NCI-H2081 (cell line): ENCODE data around the gene AQP2.

Source experiments
- DNase-seq, 2 experiments: peaks; one replicate each; lab custom pipeline; 2025; lab: John Stamatoyannopoulos, UW

Gene AQP2

DNA sequence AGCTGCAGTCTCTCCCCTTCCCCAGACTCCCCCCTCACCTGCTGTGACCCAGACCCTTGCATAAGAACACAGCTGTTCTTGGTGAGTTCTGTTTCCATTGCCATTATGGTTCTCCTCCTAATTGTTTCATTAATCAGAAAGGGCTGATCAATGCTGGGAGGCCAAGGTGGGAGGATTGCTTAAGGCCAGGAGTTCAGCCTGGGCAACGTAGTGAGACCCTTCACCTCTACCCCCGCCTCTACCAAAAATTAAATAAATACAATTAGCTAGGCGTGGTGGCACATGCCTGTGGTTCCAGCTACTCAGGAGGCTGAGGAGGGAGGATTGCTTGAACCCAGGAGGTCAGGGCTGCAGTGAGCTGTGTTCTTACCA lies 29.6 kb upstream of the AQP2 start:
- DNase-seq = no peak

- no peak for DNase-seq
Observed at GRCh38 chr12:49921299-49921698, 29.2 kb upstream of the AQP2 start.

DNA sequence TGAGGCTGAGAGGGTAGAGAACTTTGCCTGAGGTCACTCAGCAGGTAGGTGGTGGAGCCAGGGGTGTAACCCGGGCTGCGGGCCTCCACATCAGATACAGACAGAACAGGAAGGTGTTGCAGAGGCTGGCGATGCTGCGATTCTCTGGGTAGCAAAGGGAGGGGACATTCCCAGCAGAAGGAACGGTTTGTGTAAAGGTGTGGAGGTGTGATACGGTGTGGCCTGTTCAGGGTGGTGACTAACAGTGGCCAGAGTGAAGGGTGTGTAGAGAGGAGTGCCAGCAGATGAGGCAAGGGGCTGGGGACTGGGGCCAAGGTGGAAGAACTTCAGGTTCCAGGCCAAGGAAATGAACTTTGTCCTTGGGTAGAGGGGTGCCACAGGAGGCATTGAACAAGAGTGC lies 28.6 kb upstream of the AQP2 start:
- no peak for DNase-seq

DNA sequence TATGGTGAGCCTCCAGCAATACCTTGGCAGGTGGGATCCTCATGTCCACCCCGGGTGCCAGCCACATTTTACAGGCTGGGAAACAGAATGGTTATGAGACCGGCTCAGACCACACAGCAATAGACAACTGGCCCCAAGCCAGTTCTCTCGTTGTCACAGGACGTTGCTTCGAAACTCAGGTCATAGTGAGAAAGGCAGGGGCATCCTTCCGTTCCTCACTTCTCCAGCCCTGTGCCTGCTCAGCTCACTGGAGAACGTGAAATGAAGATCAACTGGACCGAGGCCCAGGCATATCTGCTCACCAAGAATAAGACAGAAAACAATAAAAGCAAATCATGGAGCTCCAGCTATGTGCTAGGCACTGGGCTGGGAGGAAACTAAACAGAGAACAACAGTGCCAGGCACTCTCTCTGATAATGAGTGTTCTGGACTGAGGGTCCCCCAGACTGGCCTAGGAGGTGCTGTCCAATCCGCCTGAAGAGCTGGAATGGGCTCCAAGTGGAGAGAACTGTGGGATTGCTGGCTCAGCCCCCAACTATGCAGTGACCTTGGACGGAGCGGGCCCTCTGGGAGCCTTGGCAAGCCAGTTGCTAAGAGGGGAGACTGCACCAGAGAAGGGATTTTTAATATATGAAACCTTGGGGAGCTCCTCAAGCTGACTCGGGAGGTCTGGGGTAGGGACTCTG lies 28.0 kb upstream of the AQP2 start:
- no peak for DNase-seq

DNA sequence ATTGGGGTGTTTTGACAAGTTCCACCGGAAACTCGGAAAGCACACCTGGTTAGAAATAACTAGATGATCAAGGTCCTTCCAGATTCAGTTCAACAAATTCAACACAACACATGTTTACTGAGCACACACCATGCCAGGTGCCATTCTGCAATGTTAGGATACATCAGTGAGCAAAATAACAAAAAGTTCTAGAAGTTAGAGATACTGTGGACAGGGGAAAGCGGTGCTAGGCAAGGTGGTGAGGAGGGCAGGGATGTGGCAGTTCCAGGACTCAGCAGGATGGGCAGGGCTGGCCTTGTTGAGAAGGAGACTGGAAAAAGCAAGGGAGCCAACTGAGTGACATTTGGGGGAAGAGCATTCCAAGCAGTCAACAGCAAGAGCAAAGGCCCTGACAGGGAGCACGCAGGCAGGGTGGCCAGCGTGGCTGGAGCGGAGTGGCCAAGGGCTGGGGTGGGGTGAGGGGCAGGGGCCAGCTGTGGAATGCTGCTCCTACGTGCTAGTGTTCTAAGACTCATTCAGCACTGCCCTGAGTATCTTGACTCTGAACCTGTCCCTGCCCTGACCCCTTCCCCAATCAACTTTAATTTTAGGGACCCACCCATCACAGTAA lies 27.4 kb upstream of the AQP2 start:
- DNase-seq = no peak

DNA sequence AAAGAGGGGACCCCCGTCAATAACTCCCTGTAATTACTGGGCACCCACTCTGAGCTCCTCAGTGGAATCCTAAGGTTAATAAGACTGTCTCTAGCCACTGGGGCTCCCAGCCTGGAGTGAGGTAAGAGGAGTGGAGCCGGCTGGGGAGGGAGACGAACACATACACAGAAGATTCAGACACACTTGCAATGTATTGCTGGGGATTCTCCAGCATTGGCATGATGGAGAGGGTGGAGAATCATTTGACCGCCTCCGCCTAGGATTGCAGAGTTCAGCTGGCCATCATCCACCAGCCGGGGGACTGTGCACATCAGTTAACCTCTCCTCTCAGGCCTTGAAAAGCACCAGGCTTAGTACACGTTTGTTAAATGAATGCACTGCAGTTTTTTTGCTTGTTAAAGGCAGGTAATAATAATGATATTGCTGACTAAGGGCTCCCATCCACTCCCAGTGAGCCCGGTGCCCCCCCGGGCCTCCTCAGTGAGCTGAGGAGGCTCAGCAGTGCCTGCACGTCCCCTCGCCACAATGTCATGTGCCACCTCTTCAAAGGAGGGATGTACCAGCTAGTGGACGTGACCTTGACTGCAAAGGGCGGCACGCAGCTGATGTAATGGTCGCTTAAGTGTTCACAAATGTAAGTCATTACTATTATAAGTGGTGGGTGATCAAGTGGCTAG lies 26.5 kb upstream of the AQP2 start:
- DNase-seq = no peak

GRCh38 chr12:49924628-49925246 lies 25.8 kb upstream of the AQP2 start:
- no peak for DNase-seq

GRCh38 chr12:49925433-49926204 lies 24.9 kb upstream of the AQP2 start:
- no peak for DNase-seq

- no peak for DNase-seq
Observed at GRCh38 chr12:49928471-49928870, 22.1 kb upstream of the AQP2 start.

DNA sequence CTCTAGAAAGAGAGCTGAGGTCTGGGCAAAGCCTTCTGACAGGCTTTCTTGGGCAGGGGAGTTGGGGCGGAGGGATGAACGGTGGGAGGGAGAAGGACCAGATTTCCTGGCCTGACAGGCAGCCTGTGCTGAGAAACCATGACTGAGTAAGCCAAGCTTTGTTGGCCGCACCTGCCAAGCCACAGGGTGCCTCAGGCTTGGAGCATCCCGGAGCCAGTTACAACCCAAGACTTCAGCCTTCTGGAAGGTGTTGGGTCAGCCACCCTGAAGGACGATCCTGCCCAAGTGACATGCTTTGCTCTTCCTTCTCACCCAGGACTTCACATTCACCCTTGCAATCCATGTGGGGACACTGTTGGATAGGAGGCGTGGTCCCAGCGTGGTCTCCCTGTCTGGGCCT lies 21.0 kb upstream of the AQP2 start:
- no peak for DNase-seq

- no peak for DNase-seq
Observed at GRCh38 chr12:49930515-49931288, 19.8 kb upstream of the AQP2 start.

- DNase-seq = no peak
Observed at GRCh38 chr12:49932023-49932422, 18.5 kb upstream of the AQP2 start.

DNA sequence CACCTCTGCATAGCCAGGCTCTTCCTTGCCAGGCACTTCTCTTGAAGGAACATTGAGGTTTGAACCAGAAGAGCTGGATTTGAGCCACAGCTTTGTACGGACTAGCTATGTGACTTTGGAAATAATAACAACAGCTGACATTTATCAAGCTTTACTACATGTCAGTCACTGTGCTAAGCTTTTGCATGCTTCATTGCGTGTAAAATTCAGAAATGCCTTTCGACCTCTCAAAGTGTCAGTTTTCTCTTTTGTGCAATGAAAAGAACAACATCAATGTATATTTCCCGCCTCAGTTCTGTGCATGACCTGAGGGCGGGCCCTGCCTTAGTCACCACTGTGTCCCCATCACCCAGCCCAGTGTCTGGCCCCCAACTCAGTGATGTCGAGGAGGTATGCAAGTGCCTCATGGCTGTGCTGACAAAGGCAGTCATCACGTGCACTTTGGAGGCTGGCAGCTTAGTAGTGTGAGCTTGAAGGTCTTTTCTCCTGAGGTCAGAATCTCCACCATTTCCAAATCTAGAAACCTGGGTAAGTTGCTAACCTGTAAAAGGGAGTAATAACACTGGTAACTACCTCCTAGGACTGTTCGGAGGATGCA lies 17.9 kb upstream of the AQP2 start:
- no peak for DNase-seq

- DNase-seq = no peak
Observed at GRCh38 chr12:49933796-49934195, 16.7 kb upstream of the AQP2 start.

- no peak for DNase-seq
Observed at GRCh38 chr12:49934505-49934904, 16.0 kb upstream of the AQP2 start.

DNA sequence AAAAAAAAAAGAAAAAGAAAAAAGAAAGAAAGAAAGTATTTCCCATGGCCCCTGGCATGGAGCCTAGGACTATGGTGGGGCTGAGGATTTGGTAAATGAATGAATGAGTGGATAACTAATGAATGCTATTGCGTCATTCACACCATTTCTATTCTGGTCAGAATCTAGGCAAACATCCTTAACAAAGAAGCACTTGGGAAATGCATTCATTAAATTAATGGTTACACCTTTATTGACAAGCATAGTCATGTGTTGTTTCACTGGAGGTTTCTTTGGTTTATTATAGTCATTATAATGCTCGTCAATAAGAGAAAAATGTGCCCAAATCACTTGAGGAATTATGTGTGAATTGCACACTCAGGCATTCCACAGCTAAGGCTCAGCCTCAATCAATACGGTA lies 13.6 kb upstream of the AQP2 start:
- no peak for DNase-seq

DNA sequence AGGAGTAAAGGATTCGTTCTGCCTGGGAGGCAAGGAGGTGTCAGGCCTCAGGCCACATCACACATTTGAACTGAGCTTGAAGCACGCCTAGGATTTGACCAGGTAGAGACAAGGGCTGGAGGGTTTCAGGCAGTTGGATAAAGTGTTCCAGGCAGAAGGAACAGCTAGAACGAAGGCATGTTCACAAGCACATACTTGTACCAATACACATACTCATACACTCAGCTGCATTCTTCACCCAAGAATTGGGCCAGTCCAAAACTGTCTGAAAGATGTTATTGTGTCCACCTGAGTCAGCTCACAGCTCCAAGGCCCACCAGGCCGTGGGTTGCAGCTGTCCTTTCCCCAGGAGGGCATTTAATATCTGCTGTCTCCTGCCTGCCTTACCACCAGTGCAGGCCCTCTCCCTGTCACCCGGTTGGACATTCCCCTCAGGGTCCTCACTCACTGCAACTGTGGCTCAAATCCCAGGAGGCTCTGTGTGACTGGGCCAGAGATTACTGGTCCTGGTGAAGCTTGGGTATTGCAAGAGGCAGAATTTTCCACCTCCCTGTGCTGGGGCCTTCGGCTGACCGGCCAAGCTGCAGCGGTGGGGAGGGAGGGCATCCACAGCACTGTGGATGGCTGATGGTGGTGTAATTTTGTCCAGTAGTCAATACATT lies 12.8 kb upstream of the AQP2 start:
- no peak for DNase-seq

DNA sequence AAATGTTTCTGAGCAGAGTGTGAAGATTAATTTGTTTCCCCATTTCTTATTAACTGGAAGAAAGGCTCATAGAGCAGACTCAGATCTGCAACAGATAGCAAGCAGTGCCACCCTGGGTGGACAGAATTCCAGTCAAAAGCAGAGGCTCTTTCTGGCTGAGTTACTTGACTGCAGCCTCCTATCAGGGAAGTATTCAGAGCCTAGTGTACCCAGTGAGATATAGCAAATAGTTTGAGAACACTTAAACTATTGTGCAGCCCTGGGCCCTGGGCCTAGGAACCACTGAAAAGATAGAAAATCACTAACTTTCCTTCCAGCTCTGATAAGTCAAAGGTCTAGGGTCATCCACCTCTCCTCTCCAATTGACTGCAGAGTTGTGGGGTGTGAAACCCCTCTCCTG lies 11.2 kb upstream of the AQP2 start:
- no peak for DNase-seq

DNA sequence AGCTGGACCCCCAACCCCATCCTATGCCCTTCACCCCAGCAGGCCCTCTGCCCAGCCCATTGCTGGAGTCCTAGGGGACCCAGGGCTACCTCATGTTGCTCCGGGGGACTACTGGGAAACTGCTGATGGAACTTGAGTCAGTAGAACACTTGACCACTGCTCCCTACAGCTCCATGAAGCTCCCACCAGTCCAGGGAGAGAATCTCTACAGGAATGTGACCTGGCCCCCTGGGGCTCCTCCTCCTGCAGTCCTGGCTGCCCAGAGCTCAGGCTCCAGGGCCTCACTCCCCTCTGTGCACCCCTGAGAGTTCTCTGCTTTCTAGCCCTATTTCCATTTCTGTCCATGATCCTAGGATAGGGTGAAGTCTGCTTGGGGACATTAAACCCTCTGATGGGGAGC lies 10.8 kb upstream of the AQP2 start:
- DNase-seq = no peak
